HG03378 (cell line): ENCODE data around the gene HAO1.

ENCODE experiments used
- ATAC-seq: cut with Tn5 transposase; IDR thresholded peaks from one replicate; pipeline ENCODE4 v1.9.1; 2021; ENCODE audit warnings: mild to moderate bottlenecking, moderate library complexity; ENCODE audit not compliant: unreplicated experiment

HAO1 gene

DNA sequence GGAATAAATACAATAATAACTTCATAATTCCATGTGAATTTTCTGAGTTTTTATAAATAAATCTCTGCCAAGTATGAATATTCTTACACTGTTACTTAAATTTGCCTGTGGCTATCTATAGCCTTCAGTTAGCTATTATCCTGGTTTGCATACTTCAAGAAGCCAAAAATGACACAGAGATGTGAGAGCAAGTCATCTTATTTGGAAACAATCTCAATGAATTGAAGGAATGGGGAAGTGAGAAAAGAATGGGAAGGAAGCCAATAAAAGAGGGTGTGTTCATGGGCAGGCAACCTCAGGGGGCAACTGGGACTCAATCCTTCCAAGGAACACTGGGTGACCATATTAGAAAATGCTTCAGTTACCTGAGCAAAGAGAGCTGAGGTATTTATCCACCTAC lies 9.9 kb downstream of the HAO1 start:
- ATAC-seq, result peak; percentile 42

DNA sequence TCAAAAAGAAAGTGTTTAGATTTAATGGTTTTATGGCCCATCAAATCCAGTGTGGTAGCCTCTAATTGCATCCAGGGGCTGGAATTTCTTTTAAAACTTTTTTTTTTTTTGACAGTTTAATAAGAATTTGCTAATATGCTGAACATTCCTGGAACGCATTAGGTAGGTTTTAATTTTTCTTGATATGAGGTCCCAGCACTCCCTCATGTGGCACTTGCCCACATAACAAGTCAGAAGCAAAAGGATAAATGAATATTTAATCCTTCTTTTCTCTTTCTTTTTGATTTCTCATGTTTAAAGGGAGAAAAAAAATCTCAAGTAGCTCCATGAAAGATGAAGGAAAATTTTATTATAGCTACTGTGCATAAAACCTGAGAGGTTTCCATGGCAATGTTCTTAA lies 13.5 kb downstream of the HAO1 start:
- ATAC-seq, result no peak

DNA sequence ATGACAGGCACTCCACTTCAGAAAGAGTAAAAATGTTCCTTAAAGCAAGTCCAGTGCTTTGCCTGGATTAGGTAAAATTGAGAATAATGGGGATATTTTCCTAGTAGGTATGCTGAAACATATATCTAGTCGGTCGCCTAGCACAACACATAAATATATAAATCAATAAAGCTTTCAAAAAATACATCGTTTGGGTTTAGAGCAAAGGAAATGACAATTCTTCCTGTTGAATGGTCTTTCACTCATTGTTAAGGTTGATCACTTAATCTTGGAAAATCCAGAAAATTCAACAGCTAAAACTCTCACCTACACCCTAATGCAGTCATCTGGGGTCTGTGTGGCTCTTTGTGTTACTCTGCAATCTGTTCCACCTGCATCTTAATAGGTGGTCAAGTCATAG lies 13.9 kb downstream of the HAO1 start:
- ATAC-seq, result no peak

DNA sequence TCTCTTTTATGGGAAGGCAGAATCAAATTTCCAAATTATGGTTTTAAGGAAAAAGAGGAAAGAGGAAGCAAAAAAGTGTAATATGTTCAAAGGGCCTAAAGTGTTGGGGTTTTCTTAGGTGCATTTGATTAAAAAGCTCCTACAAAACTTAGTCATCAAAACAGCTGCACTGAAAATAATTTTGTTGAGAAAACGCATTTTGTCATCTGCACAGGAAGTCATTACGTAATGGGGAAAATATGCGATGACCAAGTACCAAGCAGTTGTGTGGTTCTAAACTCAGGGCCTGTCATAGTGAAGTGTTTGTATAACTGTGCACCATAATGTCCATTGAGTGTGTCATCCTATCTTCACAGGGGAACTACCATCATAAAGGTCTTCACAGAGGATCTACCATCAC lies 15.6 kb downstream of the HAO1 start:
- no peak for ATAC-seq

DNA sequence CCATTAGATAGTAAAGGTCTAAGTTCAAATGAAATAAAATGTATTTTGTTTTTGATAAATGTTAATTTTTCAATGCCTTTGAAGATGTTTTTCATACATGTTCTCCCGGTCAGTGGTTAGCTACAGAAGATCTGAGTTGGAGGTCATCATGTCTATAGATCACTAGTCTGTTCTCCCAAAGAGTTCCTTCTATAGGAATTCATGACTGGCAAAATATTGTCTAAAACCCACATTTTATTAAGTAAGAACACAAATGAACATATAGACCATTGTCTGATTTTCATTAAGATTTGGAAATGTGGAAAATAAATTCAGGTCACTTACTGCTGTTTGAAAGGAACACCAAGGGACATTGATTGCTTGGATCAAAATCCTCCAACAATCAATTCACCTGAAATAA lies 23.6 kb downstream of the HAO1 start:
- ATAC-seq, result no peak

DNA sequence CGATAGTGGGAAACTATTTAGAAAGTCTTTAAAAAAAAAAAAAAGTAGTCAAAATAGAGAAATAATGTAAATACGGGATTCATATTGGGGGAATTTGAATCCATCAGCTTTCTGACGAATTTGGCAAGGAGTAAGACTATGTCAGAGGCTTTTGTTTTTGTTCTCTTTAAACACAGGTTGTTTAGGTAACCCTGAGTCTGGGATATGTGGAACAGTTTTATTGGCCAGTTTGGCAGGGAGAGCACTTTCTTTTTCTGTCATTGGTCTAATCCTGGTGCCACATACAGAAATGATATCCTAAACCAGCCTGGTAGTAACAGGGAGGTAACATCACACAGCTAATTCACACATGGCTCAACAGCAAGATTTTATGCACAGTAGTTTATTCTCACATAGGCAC lies 27.7 kb downstream of the HAO1 start:
- no peak for ATAC-seq

DNA sequence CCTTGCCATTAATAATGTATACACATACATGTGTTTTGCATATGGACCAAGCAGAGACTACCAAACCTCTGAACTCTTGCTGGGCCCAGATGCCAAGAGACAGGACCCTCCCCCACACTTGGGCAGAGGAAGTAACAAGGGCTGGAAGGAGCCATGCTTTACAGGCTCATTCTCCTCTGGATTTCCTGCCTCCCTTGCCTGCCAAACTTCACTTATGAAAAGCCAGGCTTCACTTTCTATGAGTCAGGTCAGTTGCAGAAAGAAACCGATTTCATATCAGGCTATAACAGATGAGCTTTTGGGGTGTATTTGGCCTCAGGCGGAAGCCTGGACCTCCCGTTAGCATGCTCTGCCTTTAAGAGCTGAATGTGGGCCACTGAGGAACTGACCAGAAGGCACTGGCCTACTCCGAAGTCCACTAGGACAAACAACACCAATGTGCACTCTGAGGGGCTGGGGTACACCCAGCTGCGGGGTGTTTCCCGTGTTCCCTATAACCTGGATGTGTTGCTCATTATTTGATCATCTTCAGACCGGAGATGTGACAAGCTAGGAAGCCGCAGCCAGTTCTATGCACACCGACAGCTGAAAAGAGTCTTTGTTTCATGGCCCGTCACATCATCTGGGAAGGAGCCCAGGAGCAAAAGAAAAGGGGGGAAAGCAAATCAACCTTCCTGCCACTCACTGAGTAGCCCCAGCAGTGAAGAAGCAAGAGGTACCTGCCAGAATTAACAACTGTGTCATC lies 28.5 kb downstream of the HAO1 start:
- no peak for ATAC-seq

DNA sequence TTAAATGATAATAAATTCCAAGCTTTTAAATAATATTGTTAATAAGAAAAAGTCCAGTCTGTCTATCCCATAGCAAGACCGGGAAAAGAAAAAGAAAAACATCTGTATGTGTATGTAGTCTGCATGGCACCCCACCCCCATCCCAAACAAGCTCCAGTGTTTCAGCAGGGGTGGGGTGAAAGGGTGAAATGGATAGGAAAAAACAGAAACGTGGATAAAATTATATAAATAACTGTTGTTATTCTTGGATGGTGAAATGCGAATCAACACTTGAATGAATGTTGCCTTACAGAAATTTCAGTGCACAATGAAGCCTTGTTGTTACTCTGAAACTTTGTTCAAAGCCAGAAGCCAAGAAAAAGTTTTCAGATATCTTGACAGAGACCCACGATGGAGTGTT lies 31.4 kb downstream of the HAO1 start:
- ATAC-seq, result no peak

DNA sequence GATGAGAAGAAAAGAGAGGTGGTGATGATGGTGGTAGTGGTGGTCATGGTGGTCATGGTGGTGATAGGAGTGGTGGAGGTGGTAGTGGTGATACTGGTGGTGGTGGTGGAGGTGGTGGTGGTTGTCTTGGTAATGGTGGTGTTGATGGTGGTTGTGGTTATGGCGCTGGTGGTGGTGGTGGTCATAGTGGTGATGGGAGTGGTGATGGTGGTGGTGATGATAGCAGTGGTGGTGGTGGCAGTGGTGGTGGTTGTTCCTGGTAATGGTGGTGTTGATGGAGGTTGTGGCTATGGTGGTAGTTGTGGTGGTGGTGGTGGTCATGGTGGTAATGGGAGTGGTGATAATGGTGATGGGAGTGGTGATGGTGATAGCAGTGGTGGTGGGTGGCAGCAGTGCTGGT lies 36.8 kb downstream of the HAO1 start:
- no peak for ATAC-seq

DNA sequence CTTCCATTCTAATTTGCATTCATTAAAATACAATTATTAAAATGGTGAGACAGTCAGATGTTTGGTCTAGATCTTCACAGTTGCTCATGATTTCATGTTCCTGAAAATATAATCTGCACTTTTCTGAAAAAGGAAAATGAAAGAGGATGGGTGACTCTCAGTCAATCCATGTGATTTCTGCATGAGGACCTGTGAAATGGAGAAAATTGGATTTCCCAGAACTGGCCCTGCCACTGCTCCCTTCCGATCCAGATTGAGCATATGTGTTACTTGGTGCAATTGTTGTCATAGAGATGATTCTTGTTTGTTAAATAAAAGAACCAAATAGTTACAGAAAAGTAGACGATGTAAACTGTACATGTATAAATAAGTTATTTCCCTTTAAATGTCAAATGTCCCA lies 37.4 kb downstream of the HAO1 start:
- ATAC-seq, result no peak

DNA sequence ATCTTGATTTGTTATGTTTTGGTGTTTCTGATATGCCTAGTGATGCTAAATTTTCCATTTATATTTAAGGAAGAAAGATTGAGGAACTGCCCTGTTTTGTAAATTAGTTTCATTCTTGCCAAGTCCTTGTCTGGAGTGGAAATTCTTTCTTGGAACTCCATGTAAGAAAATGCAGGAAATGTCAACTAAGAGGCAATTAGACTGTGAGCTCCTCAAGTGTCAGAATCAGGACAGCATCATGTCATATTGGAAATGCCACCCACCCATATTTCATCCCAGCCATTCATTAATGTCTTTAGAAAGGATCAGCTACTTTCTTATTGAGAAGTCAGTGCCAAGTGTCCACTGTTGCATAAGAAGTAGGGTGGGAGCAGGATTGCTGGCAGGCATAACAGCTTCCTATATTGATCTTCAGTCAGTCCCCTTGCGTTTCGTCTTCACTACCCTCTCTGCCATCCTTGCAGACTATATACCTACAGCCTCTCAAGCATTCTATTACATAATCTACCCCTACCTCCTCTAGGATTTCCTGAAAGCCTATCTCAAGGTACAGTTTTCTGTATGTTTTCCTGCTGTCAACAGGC lies 42.4 kb downstream of the HAO1 start:
- ATAC-seq, result no peak

DNA sequence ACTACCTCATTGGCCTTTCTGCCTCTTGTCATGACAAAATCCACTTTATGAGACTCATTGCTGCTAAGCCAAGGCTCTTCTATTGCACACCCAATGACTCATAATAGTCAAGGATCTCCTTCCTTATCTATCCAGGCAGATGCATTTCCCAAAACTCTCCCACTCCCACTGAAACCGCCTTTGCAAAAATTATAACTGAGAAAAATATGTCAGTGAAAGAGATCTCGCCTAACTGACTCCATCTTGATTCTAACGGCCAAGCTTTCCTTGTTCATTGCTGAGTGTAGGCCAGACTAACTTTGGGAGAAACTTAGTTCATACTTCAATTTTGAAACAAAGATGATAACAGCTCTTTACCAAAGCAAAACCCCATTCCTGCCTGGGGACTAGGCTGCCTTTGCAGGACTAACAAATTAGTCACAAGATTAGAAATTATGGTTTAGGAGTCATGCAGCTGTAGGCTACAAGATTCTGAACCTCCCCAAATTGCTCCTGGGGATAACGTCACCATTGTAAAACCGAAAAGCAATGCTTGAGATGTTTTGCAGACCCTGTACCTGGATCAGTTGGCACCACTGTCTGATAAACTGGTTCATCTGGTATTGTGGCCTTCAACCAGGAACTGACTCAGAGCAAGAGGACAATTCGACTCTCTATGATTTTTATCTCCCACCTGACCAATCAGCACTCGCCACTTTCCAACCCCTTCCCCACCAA lies 47.1 kb downstream of the HAO1 start:
- no peak for ATAC-seq

DNA sequence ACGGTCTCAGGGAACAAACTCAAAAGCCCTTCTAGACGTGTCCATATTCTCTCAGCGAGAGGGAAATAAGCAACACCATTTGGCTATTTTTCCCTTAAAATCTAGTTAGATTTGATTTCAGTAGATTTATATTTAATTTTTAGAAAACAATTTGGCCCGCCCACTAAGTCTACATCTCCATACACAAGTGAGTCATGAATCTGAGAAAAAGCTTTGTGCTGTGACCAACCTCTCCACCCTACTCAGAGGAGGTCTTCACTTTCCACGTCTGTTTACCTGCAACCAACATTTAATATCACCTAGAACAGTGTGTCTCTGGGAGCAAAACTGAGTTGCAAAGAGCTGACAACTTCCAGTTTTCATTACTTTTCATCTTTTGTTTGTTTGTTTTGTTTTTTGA lies 48.6 kb downstream of the HAO1 start:
- ATAC-seq, result no peak

DNA sequence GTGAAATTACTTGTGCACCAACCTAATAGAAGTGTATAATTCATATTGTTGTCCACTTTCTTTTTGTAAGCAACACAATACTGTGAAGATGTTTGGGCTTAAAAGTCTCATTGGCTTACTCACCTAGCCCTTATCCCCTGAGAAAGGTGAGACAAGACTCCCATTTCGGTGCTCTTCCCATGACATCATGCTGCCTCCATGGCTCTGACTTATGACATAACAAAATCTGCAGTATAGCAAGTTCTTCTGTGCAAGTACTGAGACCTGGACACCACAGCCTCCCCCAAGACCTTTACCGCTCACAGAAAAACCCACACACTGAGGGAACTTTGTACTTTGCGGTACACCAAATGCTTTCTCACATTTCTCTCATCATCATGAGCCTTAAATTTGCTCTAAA lies 50.5 kb downstream of the HAO1 start:
- ATAC-seq, result no peak

DNA sequence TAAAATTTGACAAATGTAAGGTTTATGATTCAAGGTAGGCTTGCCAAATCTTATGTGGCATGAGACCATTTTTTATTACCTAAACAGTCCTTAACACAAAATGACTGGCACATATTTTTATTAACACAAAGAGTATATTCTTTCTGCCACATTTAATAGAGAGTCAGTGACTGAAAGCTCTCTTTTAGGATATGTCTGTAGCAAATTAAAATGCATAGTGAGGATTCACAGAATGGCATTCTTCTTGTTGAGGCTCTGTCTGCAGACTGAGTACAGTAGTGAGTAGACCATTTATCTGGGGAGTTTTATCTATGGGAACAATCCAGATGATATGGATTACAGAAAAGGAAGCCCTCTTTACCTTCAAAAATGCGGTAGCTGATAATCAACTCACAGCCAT lies 56.5 kb downstream of the HAO1 start:
- ATAC-seq, result no peak

DNA sequence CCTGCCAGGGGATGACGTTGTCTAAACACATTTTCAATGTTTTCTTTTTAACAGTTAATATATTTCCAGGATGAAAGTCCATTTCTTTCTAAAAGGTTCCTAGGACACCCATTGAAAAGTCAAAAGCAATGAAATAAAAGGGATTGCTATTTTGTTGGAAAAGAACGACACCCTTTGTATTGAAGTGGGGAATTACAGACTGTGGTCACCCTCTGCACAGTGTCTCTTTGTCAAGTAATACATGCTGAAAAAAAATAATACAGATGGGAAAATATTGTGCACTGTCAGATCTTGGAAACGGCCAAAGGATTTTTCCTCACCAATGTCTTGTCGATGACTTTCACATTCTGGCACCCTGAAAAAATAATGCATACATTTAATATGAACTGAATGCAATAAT lies 56.9 kb downstream of the HAO1 start:
- ATAC-seq, result no peak

DNA sequence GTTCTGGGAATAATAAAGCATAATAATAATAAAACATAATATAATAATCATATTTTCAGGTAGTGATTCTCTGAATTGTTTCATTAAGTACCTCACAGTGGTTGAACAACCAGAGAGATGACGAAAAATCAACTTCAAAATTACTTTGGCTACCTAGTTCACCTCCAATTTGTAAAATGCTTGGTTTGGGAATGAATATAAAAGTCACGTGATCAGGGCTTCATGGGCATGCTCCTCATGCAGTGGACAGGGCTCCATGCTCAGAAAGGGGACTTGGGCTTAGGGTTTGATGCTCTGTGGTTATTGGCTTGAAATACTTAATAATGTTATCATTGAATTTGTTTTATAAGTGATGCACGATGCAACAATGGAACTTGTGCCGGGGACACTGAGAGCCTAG lies 58.2 kb downstream of the HAO1 start:
- no peak for ATAC-seq

DNA sequence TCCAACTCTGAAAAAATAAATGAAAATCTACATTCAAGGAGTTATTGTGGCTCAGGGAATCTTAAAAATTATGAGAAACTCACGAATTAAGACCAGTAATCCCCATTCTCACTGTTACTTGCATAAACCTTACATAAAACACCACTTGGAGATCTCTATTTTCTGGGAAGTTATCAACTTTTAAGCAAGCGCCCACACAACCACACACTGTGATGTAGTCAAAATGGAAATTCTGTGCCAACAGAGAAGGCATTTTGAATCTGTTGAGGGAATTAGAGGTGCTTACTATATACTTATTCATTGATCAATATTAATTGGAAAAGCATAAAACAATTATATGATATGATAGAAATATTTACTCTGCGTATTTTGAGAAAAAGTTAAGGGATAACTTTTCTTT lies 58.7 kb downstream of the HAO1 start:
- ATAC-seq, result no peak

DNA sequence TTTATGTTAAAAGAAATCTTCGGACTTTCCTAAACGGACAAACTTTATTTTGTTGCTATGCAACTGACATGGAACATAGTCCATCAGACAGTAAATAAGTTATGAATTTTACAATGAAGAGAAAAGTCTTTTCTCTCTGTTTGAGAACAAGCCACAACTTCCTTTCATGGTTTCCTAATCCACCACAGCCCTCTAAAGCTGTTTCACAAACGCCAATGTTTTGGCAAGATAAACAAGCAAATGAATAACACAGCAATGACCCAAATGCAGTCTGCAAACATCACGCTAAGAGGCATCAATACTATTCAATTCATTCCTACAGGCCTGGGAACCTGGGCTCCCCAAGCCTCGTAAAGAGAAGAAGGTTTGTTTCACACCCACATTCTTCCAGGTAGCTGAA lies 60.4 kb downstream of the HAO1 start:
- ATAC-seq, result peak; percentile 70

DNA sequence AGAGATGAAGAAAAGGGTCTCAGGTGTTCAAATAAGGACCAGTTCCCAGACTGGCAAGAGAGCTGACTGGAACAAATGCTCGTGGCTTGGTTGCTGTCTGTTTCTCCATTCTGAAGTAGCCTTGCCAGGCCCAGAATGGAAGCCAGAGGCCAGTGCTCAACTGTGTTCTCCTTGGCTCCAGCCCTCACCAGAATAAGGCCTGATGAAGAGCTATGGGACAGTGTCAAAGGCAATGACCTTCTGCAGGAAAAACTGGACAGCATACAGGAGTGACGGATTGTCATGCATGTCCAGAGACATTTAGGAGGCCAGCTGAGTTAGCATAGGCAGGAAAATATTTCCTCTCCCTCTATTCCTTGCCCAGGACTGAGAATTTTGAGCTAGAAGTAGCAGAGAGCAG lies 72.2 kb downstream of the HAO1 start:
- no peak for ATAC-seq

DNA sequence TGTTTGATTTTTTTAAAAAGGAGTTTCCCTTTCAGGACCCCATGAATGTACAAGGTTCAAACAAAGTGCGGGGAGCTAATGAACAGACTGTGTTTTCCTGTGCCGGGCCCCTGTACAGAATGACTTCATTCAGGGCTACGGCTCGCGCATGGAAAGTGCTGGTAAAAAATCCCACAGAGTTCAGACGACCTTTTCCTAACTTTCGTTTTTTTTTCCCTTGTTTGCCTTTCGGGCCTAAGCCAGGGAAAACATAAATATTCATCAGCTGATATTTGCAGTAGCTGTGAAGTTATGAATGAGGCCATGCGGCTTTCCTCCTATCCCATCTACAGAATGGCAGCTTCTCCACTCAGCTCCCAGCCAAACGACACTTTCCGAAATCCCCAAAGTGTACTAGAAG lies 74.0 kb downstream of the HAO1 start:
- ATAC-seq, result no peak

DNA sequence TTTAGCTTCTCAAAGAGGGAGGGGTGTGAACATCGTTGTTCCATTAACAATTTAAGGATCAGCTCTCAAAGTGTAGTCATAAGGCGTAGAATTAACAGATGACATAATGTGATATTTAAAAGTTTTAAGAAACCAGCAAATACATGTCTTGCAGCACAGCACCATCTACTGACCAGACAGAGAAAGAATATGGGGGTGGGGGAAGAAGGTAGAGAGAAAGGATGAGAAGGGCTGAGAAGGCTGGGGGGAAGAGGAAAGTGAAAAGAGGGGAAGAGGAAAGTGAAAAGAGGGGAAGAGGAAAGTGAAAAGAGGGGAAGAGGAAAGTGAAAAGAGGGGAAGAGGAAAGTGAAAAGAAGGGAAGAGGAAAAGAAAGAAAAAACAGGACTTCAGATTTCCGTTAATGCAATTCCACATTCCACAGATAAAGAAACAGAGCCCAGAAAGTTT lies 80.9 kb downstream of the HAO1 start:
- ATAC-seq, result peak; percentile 71
